K562 (cell line): ENCODE measurements around the gene EPOP.

ENCODE experiments used
- ESRRA ChIP-seq: fragments of 450-650 bp; IDR thresholded peaks from 2 replicates; pipeline ENCODE4 v1.6.1; 2014; ENCODE audit warnings: low read depth, mild to moderate bottlenecking, moderate library complexity, borderline replicate concordance
- MTA1 ChIP-seq: fragments of 450-650 bp; IDR thresholded peaks from 2 replicates; pipeline ENCODE4 v1.6.1; 2017; ENCODE audit warnings: borderline replicate concordance
- MYC ChIP-seq, 2 experiments: fragments of 250-450 bp in 1 of 2; sonication (Bioruptor Pico) in 1 of 2; IDR thresholded peaks; 2 replicates each; pipeline versions ENCODE4 v1.5.1 to v1.6.1; 2012 to 2021; ENCODE audit warnings: low read depth in 2 of 2, borderline replicate concordance in 1 of 2, improper control_type of control experiment in 1 of 2, low read length in 1 of 2, mild to moderate bottlenecking in 1 of 2, moderate library complexity in 1 of 2
- POLR2H ChIP-seq: IDR thresholded peaks from 2 replicates; pipeline ENCODE4 v1.6.1; 2016; ENCODE audit warnings: missing genetic modification characterization, low read depth, mild to moderate bottlenecking, control low read depth, missing compliant biosample characterization, moderate library complexity
- RNF2 ChIP-seq: sonication (generic); IDR thresholded peaks from 2 replicates; pipeline ENCODE4 v1.6.1; 2016
- U2AF1 ChIP-seq: fragments of 200-400 bp; formaldehyde crosslinking; optimal IDR thresholded peaks from 2 replicates; pipeline ENCODE3; 2017; ENCODE audit warnings: mild to moderate bottlenecking, low read depth, low read length, moderate library complexity
- XRCC4 ChIP-seq: IDR thresholded peaks from one replicate; pipeline ENCODE4 v1.6.1; 2011; ENCODE audit not compliant: insufficient read depth, insufficient read length; ENCODE audit errors: extremely low read depth

DNA sequence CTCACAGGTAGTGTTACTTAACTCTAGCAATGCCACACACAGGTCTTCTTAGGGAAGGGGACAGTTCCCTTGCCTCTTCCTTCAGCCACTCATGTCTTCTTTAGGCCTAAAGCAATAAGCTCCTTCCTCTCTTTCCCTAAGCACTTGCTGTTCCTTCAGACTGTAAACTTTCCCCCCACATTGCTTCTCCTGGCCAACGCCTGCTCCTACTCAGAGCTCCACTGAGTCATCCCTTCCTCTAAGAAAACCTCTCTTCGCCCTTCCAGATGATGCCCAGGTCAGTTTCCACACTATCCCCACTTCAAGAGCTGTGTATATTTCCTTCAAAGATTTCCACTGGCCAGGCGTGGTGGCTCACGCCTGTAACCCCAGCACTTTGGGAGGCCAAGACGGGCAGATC, 12.5 kb upstream of the EPOP start:
- TF ChIP-seq ESRRA = no peak
- TF ChIP-seq POLR2H (tag) = no peak
- no peak for TF ChIP-seq U2AF1
- TF ChIP-seq MYC (IDR thresholded peaks at IDR 0.05; ENCODE audit: low read depth, low read length) = no peak
- TF ChIP-seq MYC (CRISPR knock-in tag; IDR thresholded peaks at IDR 0.05; ENCODE audit: borderline replicate concordance, low read depth) = no peak
- no peak for TF ChIP-seq MTA1
- no peak for TF ChIP-seq RNF2
- no peak for TF ChIP-seq XRCC4
